ENCODE results near the gene ATF6. TPM values are rescaled to one million over a fixed set of nuclear protein-coding genes. Genes with fewer than 3 reads are reported as not detected.

Gene ATF6
- total and polyA plus RNA-seq, 2 donors from 2014 or later, result 11.5 to 35.6 TPM

- no peaks in the 10 kb centered on the region for H3K4me1 ChIP-seq (ENCODE audit: control insufficient read depth in 2 of 3, insufficient read depth in 2 of 3, low read depth in 1 of 3, low read length in 3 of 3)
- no peak for DNase-seq
- H3K27ac ChIP-seq (ENCODE audit: low read depth in 2 of 2, low read length in 2 of 2), result no peak overlapping the region
- no peaks in the 10 kb centered on the region for H3K27me3 ChIP-seq (ENCODE audit: control insufficient read depth, insufficient read depth, low read length)
- TF ChIP-seq CTCF (IDR thresholded peaks at IDR 0.05; ENCODE audit: borderline replicate concordance, extremely low read depth, insufficient read depth), result no peak
- H3K9ac ChIP-seq (ENCODE audit: low read length in 3 of 3), result no peak overlapping the region
- H3K4me3 ChIP-seq (ENCODE audit: low read length in 3 of 3), result no peak overlapping the region
- H3K36me3 ChIP-seq (ENCODE audit: control insufficient read depth in 2 of 3, insufficient read depth in 3 of 3, low read length in 3 of 3), result peaks cover 0 to 8% (median 0%) of the 10 kb centered on the region in 3 donors
- no peaks in the 10 kb centered on the region for H3K9me3 ChIP-seq (ENCODE audit: control insufficient read depth in 2 of 3, insufficient read depth in 1 of 3, low read length in 3 of 3)
- intact Hi-C loops (cut with DNase I), result no loop called here
- no peak for FAIRE-seq
These were observed 174.9 kb downstream of the ATF6 start for GRCh38 chr1:161940866-161941591.

- Histone ChIP-seq H3K4me1 (ENCODE audit: control insufficient read depth in 2 of 3, insufficient read depth in 2 of 3, low read depth in 1 of 3, low read length in 3 of 3) (no peaks in the 10 kb centered on the region), H3K36me3 (ENCODE audit: control insufficient read depth in 2 of 3, insufficient read depth in 3 of 3, low read length in 3 of 3) (peaks cover 0 to 8% (median 0%) of the 10 kb centered on the region in 3 donors), H3K9ac (ENCODE audit: low read length in 3 of 3) (no peak overlapping the region), H3K27ac (ENCODE audit: low read depth in 2 of 2, low read length in 2 of 2) (no peak overlapping the region), H3K9me3 (ENCODE audit: control insufficient read depth in 2 of 3, insufficient read depth in 1 of 3, low read length in 3 of 3) (no peaks in the 10 kb centered on the region), H3K27me3 (ENCODE audit: control insufficient read depth, insufficient read depth, low read length) (no peaks in the 10 kb centered on the region), H3K4me3 (ENCODE audit: low read length in 3 of 3) (no peak overlapping the region)
- DNase-seq (no peak), FAIRE-seq (no peak)
- no peak for TF ChIP-seq CTCF (IDR thresholded peaks at IDR 0.05; ENCODE audit: borderline replicate concordance, extremely low read depth, insufficient read depth)
- intact Hi-C loops (cut with DNase I), result no loop called here
These were observed 175.8 kb downstream of the ATF6 start for GRCh38 chr1:161941726-161942436.

DNA sequence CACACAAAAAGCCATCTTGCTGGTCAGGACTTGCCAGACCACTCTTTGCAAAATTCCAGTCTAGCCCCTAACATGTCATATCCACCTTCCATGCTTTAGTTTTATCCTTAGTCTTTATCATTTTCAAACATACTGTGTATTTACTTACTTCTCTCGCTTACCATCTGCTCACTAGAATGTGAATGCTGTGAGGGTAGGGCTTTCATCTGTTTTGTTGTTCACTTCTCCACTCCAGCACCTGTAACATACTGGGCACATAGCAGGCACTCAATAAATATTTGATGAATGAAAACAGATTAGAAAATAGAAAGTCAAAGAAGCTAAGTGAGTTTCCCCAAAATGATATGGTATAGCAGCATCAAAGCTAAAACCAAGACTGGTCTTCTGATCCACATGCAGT is 177.6 kb downstream of the ATF6 start:
- no peak overlapping the region for H3K4me3 ChIP-seq (ENCODE audit: low read length in 3 of 3)
- intact Hi-C loops (cut with DNase I), result no loop called here
- FAIRE-seq (no peak), DNase-seq (no peak)
- no peak for TF ChIP-seq CTCF (IDR thresholded peaks at IDR 0.05; ENCODE audit: borderline replicate concordance, extremely low read depth, insufficient read depth)
- no peaks in the 10 kb centered on the region for H3K9me3 ChIP-seq (ENCODE audit: control insufficient read depth in 2 of 3, insufficient read depth in 1 of 3, low read length in 3 of 3)
- no peak overlapping the region for H3K9ac ChIP-seq (ENCODE audit: low read length in 3 of 3)
- peaks cover 0 to 6% (median 0%) of the 10 kb centered on the region in 3 donors for H3K36me3 ChIP-seq (ENCODE audit: control insufficient read depth in 2 of 3, insufficient read depth in 3 of 3, low read length in 3 of 3)
- H3K27ac ChIP-seq (ENCODE audit: low read depth in 2 of 2, low read length in 2 of 2), result no peak overlapping the region
- no peaks in the 10 kb centered on the region for H3K4me1 ChIP-seq (ENCODE audit: control insufficient read depth in 2 of 3, insufficient read depth in 2 of 3, low read depth in 1 of 3, low read length in 3 of 3)
- no peaks in the 10 kb centered on the region for H3K27me3 ChIP-seq (ENCODE audit: control insufficient read depth, insufficient read depth, low read length)
